ENCODE measurements around the gene IL11RA. TPM values are rescaled to one million over a fixed set of nuclear protein-coding genes. Genes with fewer than 3 reads are reported as not detected.
A peak's percentile ranks its signal among the peaks of the same experiment; 100 is the strongest.

IL11RA gene
- total and polyA plus RNA-seq, 2 donors from 2014 or later = 15.2 to 17.7 TPM

GRCh38 chr9:34653151-34654072, 1.4 kb downstream of the IL11RA start:
- Histone ChIP-seq H3K9me3 (ENCODE audit: control insufficient read depth in 2 of 3, insufficient read depth in 1 of 3, low read length in 3 of 3) (no peaks in the 10 kb centered on the region), H3K4me3 (ENCODE audit: low read length in 3 of 3) (peak overlapping the region in 1 of 3 donors; percentile 27), H3K9ac (ENCODE audit: low read length in 3 of 3) (peak overlapping the region in 1 of 3 donors; percentile 44), H3K27me3 (ENCODE audit: control insufficient read depth, insufficient read depth, low read length) (no peaks in the 10 kb centered on the region), H3K27ac (ENCODE audit: low read depth in 2 of 2, low read length in 2 of 2) (peak overlapping the region in 1 of 2 donors; percentile 41), H3K36me3 (ENCODE audit: control insufficient read depth in 2 of 3, insufficient read depth in 3 of 3, low read length in 3 of 3) (peaks cover 4 to 14% (median 5%) of the 10 kb centered on the region in 3 donors), H3K4me1 (ENCODE audit: control insufficient read depth in 2 of 3, insufficient read depth in 2 of 3, low read depth in 1 of 3, low read length in 3 of 3) (peaks cover 16 to 31% (median 24%) of the 10 kb centered on the region in 3 donors)
- no peak for TF ChIP-seq CTCF (IDR thresholded peaks at IDR 0.05; ENCODE audit: borderline replicate concordance, extremely low read depth, insufficient read depth)
- intact Hi-C loops (cut with DNase I) = no loop called here
- DNase-seq = peak in 4 of 5 donors; percentile 76 to 93 (median 84)
- FAIRE-seq = no peak

- DNase-seq = peak in 4 of 5 donors; percentile 10 to 70 (median 64)
- intact Hi-C loops (cut with DNase I) = no loop called here
- Histone ChIP-seq H3K4me1 (ENCODE audit: control insufficient read depth in 2 of 3, insufficient read depth in 2 of 3, low read depth in 1 of 3, low read length in 3 of 3) (peaks cover 16 to 31% (median 20%) of the 10 kb centered on the region in 3 donors), H3K36me3 (ENCODE audit: control insufficient read depth in 2 of 3, insufficient read depth in 3 of 3, low read length in 3 of 3) (peaks cover 0 to 3% (median 1%) of the 10 kb centered on the region in 3 donors), H3K4me3 (ENCODE audit: low read length in 3 of 3) (no peak overlapping the region), H3K9me3 (ENCODE audit: control insufficient read depth in 2 of 3, insufficient read depth in 1 of 3, low read length in 3 of 3) (no peaks in the 10 kb centered on the region), H3K9ac (ENCODE audit: low read length in 3 of 3) (no peak overlapping the region), H3K27me3 (ENCODE audit: control insufficient read depth, insufficient read depth, low read length) (no peaks in the 10 kb centered on the region), H3K27ac (ENCODE audit: low read depth in 2 of 2, low read length in 2 of 2) (no peak overlapping the region)
- no peak for TF ChIP-seq CTCF (IDR thresholded peaks at IDR 0.05; ENCODE audit: borderline replicate concordance, extremely low read depth, insufficient read depth)
- FAIRE-seq = no peak
Measured at GRCh38 chr9:34654323-34655051, 2.5 kb downstream of the IL11RA start.

GRCh38 chr9:34655394-34655793, 3.4 kb downstream of the IL11RA start:
- Histone ChIP-seq H3K4me1 (ENCODE audit: control insufficient read depth in 2 of 3, insufficient read depth in 2 of 3, low read depth in 1 of 3, low read length in 3 of 3) (peaks cover 16 to 31% (median 20%) of the 10 kb centered on the region in 3 donors), H3K27me3 (ENCODE audit: control insufficient read depth, insufficient read depth, low read length) (no peaks in the 10 kb centered on the region), H3K9ac (ENCODE audit: low read length in 3 of 3) (no peak overlapping the region), H3K4me3 (ENCODE audit: low read length in 3 of 3) (no peak overlapping the region), H3K36me3 (ENCODE audit: control insufficient read depth in 2 of 3, insufficient read depth in 3 of 3, low read length in 3 of 3) (peaks cover 0 to 2% (median 0%) of the 10 kb centered on the region in 3 donors), H3K9me3 (ENCODE audit: control insufficient read depth in 2 of 3, insufficient read depth in 1 of 3, low read length in 3 of 3) (no peaks in the 10 kb centered on the region), H3K27ac (ENCODE audit: low read depth in 2 of 2, low read length in 2 of 2) (no peak overlapping the region)
- intact Hi-C loops (cut with DNase I) = no loop called here
- no peak for TF ChIP-seq CTCF (IDR thresholded peaks at IDR 0.05; ENCODE audit: borderline replicate concordance, extremely low read depth, insufficient read depth)
- no peak for FAIRE-seq
- no peak for DNase-seq
